Activated T-helper 1 cell treated with anti-CD3 and anti-CD28 coated beads, Interleukin-12 subunit alpha, Interleukin-12 subunit beta, Interleukin-2, Interleukin-4 antibody, amounts not matched to agents 30 ng/mL and 10 ng/mL and 1 ng/mL, durations not matched to agents 14 hours and 24 hours and 36 hours (primary cell): ENCODE measurements around the gene ZFR. TPM values are rescaled to one million over a fixed set of nuclear protein-coding genes. Genes with fewer than 3 reads are reported as not detected.

Source experiments
- DNase-seq: peaks from one replicate; pipeline ENCODE4 v3.0.0; 2021; ENCODE audit warnings: low spot score
- H3K27ac Mint-ChIP-seq: one replicate; pipeline ENCODE4 v1.8.0; 2021; ENCODE audit warnings: mild to moderate bottlenecking, mixed read lengths
- H3K27me3 Mint-ChIP-seq: one replicate; pipeline ENCODE4 v1.8.0; 2022; ENCODE audit warnings: mild to moderate bottlenecking, moderate library complexity, mixed read lengths; ENCODE audit not compliant: insufficient read depth
- H3K36me3 Mint-ChIP-seq: one replicate; pipeline ENCODE4 v1.8.0; 2021; ENCODE audit warnings: low read depth, mixed read lengths
- H3K4me1 Mint-ChIP-seq: one replicate; pipeline ENCODE4 v1.8.0; 2021; ENCODE audit warnings: low read depth, mixed read lengths
- H3K4me3 Mint-ChIP-seq: one replicate; pipeline ENCODE4 v1.8.0; 2021; ENCODE audit warnings: mild to moderate bottlenecking, moderate library complexity, mixed read lengths
- H3K9me3 Mint-ChIP-seq: one replicate; pipeline ENCODE4 v1.8.0; 2021; ENCODE audit warnings: mixed read lengths
- intact Hi-C: fragments of 100-400 bp; cut with micrococcal nuclease; formaldehyde crosslinking; loops from one replicate; pipeline ENCODE4 v1.15.1; 2024
- total RNA-seq: library from RNA; stranded (reverse); gene quantifications from 2 replicates; pipeline ENCODE4 v1.2.3, GENCODE V29; 2022

Gene ZFR
- total RNA-seq, 1 donor from 2014 or later, result 70.8 TPM

- no peak for DNase-seq
- Mint-ChIP-seq H3K36me3 (peaks cover 30% of the 10 kb centered on the region), H3K27ac (no peak overlapping the region), H3K9me3 (no peaks in the 10 kb centered on the region), H3K27me3 (no peaks in the 10 kb centered on the region), H3K4me1 (peaks cover 4% of the 10 kb centered on the region), H3K4me3 (no peak overlapping the region)
- intact Hi-C loops, result no loop called here
Measured at GRCh38 chr5:32362527-32362926, 82.0 kb downstream of the ZFR start.

GRCh38 chr5:32360906-32361305 is 83.6 kb downstream of the ZFR start:
- Mint-ChIP-seq H3K27me3 (no peaks in the 10 kb centered on the region), H3K9me3 (no peaks in the 10 kb centered on the region), H3K4me1 (peaks cover 4% of the 10 kb centered on the region), H3K36me3 (peaks cover 29% of the 10 kb centered on the region), H3K27ac (no peak overlapping the region), H3K4me3 (no peak overlapping the region)
- no peak for DNase-seq
- intact Hi-C loops, result no loop called here

GRCh38 chr5:32358611-32359010 is 85.9 kb downstream of the ZFR start:
- Mint-ChIP-seq H3K4me1 (peaks cover 4% of the 10 kb centered on the region), H3K27me3 (no peaks in the 10 kb centered on the region), H3K4me3 (no peak overlapping the region), H3K9me3 (no peaks in the 10 kb centered on the region), H3K36me3 (peaks cover 34% of the 10 kb centered on the region), H3K27ac (no peak overlapping the region)
- intact Hi-C loops, result no loop called here
- no peak for DNase-seq

- Mint-ChIP-seq H3K9me3 (no peaks in the 10 kb centered on the region), H3K4me3 (no peak overlapping the region), H3K27ac (no peak overlapping the region), H3K36me3 (peaks cover 29% of the 10 kb centered on the region), H3K4me1 (peaks cover 4% of the 10 kb centered on the region), H3K27me3 (no peaks in the 10 kb centered on the region)
- no peak for DNase-seq
- intact Hi-C loops, result no loop called here
Measured at GRCh38 chr5:32357658-32358057, 86.9 kb downstream of the ZFR start.

- Mint-ChIP-seq H3K36me3 (peaks cover 18% of the 10 kb centered on the region), H3K27me3 (no peaks in the 10 kb centered on the region), H3K4me1 (peaks cover 4% of the 10 kb centered on the region), H3K27ac (no peak overlapping the region), H3K9me3 (no peaks in the 10 kb centered on the region), H3K4me3 (no peak overlapping the region)
- no peak for DNase-seq
- intact Hi-C loops, result no loop called here
Measured at GRCh38 chr5:32355686-32356085, 88.9 kb downstream of the ZFR start.

- Mint-ChIP-seq H3K4me1 (peaks cover 4% of the 10 kb centered on the region), H3K27me3 (no peaks in the 10 kb centered on the region), H3K4me3 (no peak overlapping the region), H3K9me3 (no peaks in the 10 kb centered on the region), H3K36me3 (peaks cover 10% of the 10 kb centered on the region), H3K27ac (no peak overlapping the region)
- DNase-seq, result no peak
- intact Hi-C loops, result no loop called here
Measured at GRCh38 chr5:32353420-32353819, 91.1 kb downstream of the ZFR start.

- no peak for DNase-seq
- no peaks in the 10 kb centered on the region for H3K27me3 Mint-ChIP-seq
- intact Hi-C loops, result no loop called here
- peaks cover 6% of the 10 kb centered on the region for H3K9me3 Mint-ChIP-seq
- no peak overlapping the region for H3K27ac Mint-ChIP-seq
- H3K36me3 Mint-ChIP-seq, result peaks cover 8% of the 10 kb centered on the region
- H3K4me1 Mint-ChIP-seq, result peaks cover under 1% of the 10 kb centered on the region
- H3K4me3 Mint-ChIP-seq, result no peak overlapping the region
Measured at GRCh38 chr5:32352685-32353084, 91.9 kb downstream of the ZFR start.

- intact Hi-C loops, result no loop called here
- no peak for DNase-seq
- no peak overlapping the region for H3K27ac Mint-ChIP-seq
- no peaks in the 10 kb centered on the region for H3K27me3 Mint-ChIP-seq
- H3K4me1 Mint-ChIP-seq, result no peaks in the 10 kb centered on the region
- H3K4me3 Mint-ChIP-seq, result no peak overlapping the region
- H3K9me3 Mint-ChIP-seq, result peaks cover 27% of the 10 kb centered on the region
- H3K36me3 Mint-ChIP-seq, result no peaks in the 10 kb centered on the region
Measured at GRCh38 chr5:32346869-32347268, 97.7 kb downstream of the ZFR start.

- Mint-ChIP-seq H3K9me3 (peaks cover 47% of the 10 kb centered on the region), H3K4me1 (no peaks in the 10 kb centered on the region), H3K4me3 (no peak overlapping the region), H3K27ac (no peak overlapping the region), H3K36me3 (no peaks in the 10 kb centered on the region), H3K27me3 (no peaks in the 10 kb centered on the region)
- intact Hi-C loops, result no loop called here
- no peak for DNase-seq
Measured at GRCh38 chr5:32343058-32343672, 101.4 kb downstream of the ZFR start.

GRCh38 chr5:32342656-32343055 is 101.9 kb downstream of the ZFR start:
- Mint-ChIP-seq H3K4me1 (no peaks in the 10 kb centered on the region), H3K36me3 (no peaks in the 10 kb centered on the region), H3K9me3 (peaks cover 44% of the 10 kb centered on the region), H3K4me3 (no peak overlapping the region), H3K27me3 (no peaks in the 10 kb centered on the region), H3K27ac (no peak overlapping the region)
- DNase-seq, result no peak
- intact Hi-C loops, result no loop called here

- intact Hi-C loops, result no loop called here
- H3K4me1 Mint-ChIP-seq, result no peaks in the 10 kb centered on the region
- H3K27me3 Mint-ChIP-seq, result peaks cover 2% of the 10 kb centered on the region
- no peak overlapping the region for H3K27ac Mint-ChIP-seq
- DNase-seq, result no peak
- H3K9me3 Mint-ChIP-seq, result peaks cover 31% of the 10 kb centered on the region
- no peak overlapping the region for H3K4me3 Mint-ChIP-seq
- no peaks in the 10 kb centered on the region for H3K36me3 Mint-ChIP-seq
Measured at GRCh38 chr5:32339878-32340277, 104.7 kb downstream of the ZFR start.

GRCh38 chr5:32339198-32339597 is 105.3 kb downstream of the ZFR start:
- Mint-ChIP-seq H3K27me3 (peaks cover 2% of the 10 kb centered on the region), H3K9me3 (peaks cover 31% of the 10 kb centered on the region), H3K4me1 (no peaks in the 10 kb centered on the region), H3K4me3 (no peak overlapping the region), H3K36me3 (no peaks in the 10 kb centered on the region), H3K27ac (no peak overlapping the region)
- intact Hi-C loops, result no loop called here
- no peak for DNase-seq

GRCh38 chr5:32332966-32333365 is 111.6 kb downstream of the ZFR start:
- peaks cover 4% of the 10 kb centered on the region for H3K4me1 Mint-ChIP-seq
- intact Hi-C loops, result no loop called here
- peaks cover 2% of the 10 kb centered on the region for H3K27me3 Mint-ChIP-seq
- H3K36me3 Mint-ChIP-seq, result no peaks in the 10 kb centered on the region
- H3K27ac Mint-ChIP-seq, result no peak overlapping the region
- DNase-seq, result no peak
- no peak overlapping the region for H3K4me3 Mint-ChIP-seq
- H3K9me3 Mint-ChIP-seq, result peaks cover under 1% of the 10 kb centered on the region

GRCh38 chr5:32332361-32332760 is 112.2 kb downstream of the ZFR start:
- no peak overlapping the region for H3K4me3 Mint-ChIP-seq
- no peak for DNase-seq
- H3K9me3 Mint-ChIP-seq, result no peaks in the 10 kb centered on the region
- H3K4me1 Mint-ChIP-seq, result peaks cover 4% of the 10 kb centered on the region
- no peaks in the 10 kb centered on the region for H3K36me3 Mint-ChIP-seq
- intact Hi-C loops, result no loop called here
- H3K27ac Mint-ChIP-seq, result no peak overlapping the region
- H3K27me3 Mint-ChIP-seq, result peaks cover 2% of the 10 kb centered on the region
